GM19463 (cell line): ENCODE data around the gene C19orf53.

ENCODE experiments used
- ATAC-seq: cut with Tn5 transposase; IDR thresholded peaks from one replicate; pipeline ENCODE4 v1.9.1; 2021; ENCODE audit warnings: mild to moderate bottlenecking, moderate library complexity; ENCODE audit not compliant: unreplicated experiment

The C19orf53 gene

DNA sequence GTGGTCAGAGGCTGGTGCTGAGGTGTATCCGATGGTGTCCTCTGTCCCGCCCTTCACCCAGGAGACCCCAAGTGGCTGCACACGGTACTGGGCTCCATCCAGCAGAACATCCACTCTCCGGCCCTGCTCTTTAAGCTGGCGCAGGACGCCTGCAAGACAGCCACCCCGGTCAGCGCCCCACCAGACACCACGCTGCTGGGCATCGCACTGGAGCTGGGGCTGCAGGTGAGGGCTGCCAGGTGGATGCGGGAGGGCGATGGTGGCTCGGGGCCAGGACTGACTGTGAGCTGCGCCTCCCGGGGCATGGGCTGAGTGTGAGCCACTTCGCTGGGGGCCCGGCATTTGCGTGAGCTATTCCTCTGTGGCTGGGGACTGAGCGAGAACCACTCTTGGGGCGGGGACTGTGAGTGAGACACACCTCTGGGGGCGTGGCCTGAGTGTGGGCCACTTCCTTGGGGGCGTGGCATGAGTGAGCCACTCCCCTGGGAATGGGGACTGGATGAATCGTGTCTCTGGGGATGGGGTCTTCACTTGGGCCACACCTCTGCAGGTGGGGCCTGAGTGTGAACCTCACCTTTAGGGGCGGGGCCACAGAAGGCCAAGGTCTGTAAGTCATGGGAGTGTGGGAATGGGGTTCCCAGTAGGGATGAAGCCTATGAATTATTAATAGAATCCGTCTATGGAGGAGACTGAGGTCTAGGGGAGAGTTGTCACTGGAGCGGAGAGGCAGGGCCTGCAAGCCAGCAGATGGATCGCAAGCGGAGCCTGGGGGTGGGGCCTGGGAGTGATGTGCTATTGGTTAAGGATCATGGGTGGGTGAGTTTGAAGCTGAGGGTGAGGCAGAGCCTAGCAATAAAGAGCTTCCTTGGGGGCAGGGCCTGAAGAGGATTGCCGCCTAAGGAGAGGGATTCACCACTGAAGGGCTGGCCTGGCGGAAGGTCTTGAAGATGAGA, 51.5 kb downstream of the C19orf53 start:
- ATAC-seq: no peak

GRCh38 chr19:13826652-13827235, 52.5 kb downstream of the C19orf53 start:
- no peak for ATAC-seq

GRCh38 chr19:13827656-13828055, 53.4 kb downstream of the C19orf53 start:
- no peak for ATAC-seq
